Lower lobe of right lung (tissue), 2 donors: ENCODE measurements around the gene CCL3. TPM values are rescaled to one million over a fixed set of nuclear protein-coding genes. Genes with fewer than 3 reads are reported as not detected.
A peak's percentile ranks its signal among the peaks of the same experiment; 100 is the strongest.
"Not testable (repeated sequence)": the region's sequence is repeated elsewhere in the genome, so short reads cannot be mapped to it uniquely, and the experiment has no call there.

ENCODE experiments used
- ATAC-seq, 2 donors: fragments of 200-7000 bp; cut with Tn5 transposase; one replicate each; pipeline ENCODE4 v1.9.1; 2020 to 2022; ENCODE audit warnings: mild to moderate bottlenecking in 2 of 2, moderate library complexity in 2 of 2
- DNase-seq: peaks from one replicate; pipeline ENCODE4 v3.0.0-alpha.2; 2020
- H3K27ac ChIP-seq: fragments of 200-600 bp; one replicate; pipeline ENCODE4 v1.8.0; 2022
- H3K27me3 ChIP-seq: fragments of 200-600 bp; one replicate; pipeline ENCODE4 v1.8.0; 2022; ENCODE audit warnings: low read depth
- H3K36me3 ChIP-seq: fragments of 200-600 bp; one replicate; pipeline ENCODE4 v1.8.0; 2022; ENCODE audit warnings: mild to moderate bottlenecking
- H3K4me1 ChIP-seq: fragments of 200-600 bp; one replicate; pipeline ENCODE4 v1.8.0; 2022
- H3K4me3 ChIP-seq: fragments of 200-600 bp; one replicate; pipeline ENCODE4 v1.8.0; 2022; ENCODE audit warnings: mild to moderate bottlenecking
- H3K9me3 ChIP-seq: fragments of 200-600 bp; one replicate; pipeline ENCODE4 v1.8.0; 2022
- intact Hi-C: fragments of 100-400 bp; cut with DNase I; formaldehyde crosslinking; loops from one replicate; pipeline ENCODE4 v1.11.0; 2022
- total RNA-seq: library from RNA; stranded (reverse); fragmentation: NEBNext Ultra II Directional; extraction: Animal tissue kit (Norgen Biotek cat#: 25700); gene quantifications from one replicate; pipeline ENCODE4 v1.2.1, GENCODE V29; 2021
- TF ChIP-seq, protein P1 (sequence below): fragments of 200-600 bp; IDR thresholded peaks from one replicate; pipeline ENCODE4 v1.8.0; 2022; ENCODE audit warnings: antibody characterized with exemption, mild to moderate bottlenecking
- donor health status: DM: no; HTN: yes; CAD: no; lungs with severe emphysema.

The CCL3 gene
- total RNA-seq, 1 donor from 2014 or later = 8.5 TPM

- ATAC-seq (peak in 1 of 2 donors; percentile 13), DNase-seq (no peak)
- H3K27ac ChIP-seq = no peak overlapping the region
- no peaks in the 10 kb centered on the region for H3K36me3 ChIP-seq
- peaks cover 10% of the 10 kb centered on the region for H3K4me1 ChIP-seq
- H3K9me3 ChIP-seq = no peaks in the 10 kb centered on the region
- H3K27me3 ChIP-seq = no peaks in the 10 kb centered on the region
- intact Hi-C loops = no loop called here
- peak overlapping the region; percentile 14 for H3K4me3 ChIP-seq
- TF ChIP-seq, protein P1, sequence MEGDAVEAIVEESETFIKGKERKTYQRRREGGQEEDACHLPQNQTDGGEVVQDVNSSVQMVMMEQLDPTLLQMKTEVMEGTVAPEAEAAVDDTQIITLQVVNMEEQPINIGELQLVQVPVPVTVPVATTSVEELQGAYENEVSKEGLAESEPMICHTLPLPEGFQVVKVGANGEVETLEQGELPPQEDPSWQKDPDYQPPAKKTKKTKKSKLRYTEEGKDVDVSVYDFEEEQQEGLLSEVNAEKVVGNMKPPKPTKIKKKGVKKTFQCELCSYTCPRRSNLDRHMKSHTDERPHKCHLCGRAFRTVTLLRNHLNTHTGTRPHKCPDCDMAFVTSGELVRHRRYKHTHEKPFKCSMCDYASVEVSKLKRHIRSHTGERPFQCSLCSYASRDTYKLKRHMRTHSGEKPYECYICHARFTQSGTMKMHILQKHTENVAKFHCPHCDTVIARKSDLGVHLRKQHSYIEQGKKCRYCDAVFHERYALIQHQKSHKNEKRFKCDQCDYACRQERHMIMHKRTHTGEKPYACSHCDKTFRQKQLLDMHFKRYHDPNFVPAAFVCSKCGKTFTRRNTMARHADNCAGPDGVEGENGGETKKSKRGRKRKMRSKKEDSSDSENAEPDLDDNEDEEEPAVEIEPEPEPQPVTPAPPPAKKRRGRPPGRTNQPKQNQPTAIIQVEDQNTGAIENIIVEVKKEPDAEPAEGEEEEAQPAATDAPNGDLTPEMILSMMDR = no peak
These were observed 14.8 kb upstream of the CCL3 start for GRCh38 chr17:36104701-36105181.

GRCh38 chr17:36104246-36104645 is 14.3 kb upstream of the CCL3 start:
- DNase-seq, intact Hi-C loops, H3K4me3 ChIP-seq, H3K4me1 ChIP-seq, H3K9me3 ChIP-seq, H3K27ac ChIP-seq, H3K27me3 ChIP-seq, H3K36me3 ChIP-seq: not testable (repeated sequence)
- peak; percentile 21 to 26 for ATAC-seq

DNA sequence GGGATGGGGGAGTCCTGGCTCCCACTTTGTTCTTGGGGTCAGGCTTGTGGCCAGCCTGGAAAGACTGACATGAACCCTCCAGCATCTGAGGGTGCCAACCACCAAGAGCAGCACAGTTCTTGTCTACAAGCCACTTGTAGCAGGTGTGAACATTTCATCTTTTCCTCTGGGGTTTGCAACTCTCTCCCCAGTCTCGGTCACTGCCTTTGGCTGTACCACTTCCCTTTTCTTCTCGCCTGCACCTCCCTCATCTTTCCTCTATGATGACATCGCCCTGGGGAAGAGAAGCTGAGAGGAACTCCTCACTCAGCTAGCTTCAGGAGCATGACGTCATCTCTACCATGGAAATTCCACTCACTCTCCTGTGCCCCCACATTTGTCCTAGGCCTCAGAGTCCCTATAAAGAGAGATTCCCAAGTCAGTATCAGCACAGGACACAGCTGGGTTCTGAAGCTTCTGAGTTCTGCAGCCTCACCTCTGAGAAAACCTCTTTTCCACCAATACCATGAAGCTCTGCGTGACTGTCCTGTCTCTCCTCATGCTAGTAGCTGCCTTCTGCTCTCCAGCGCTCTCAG is 13.5 kb upstream of the CCL3 start, which contains the start of gene CCL4:
CCL4 (plus strand) TSS at position 427 of the 575 bp plus-strand sequence; CDS start at position 506, 79 bp downstream.
- DNase-seq, H3K27ac ChIP-seq, H3K9me3 ChIP-seq, H3K27me3 ChIP-seq, H3K36me3 ChIP-seq, H3K4me1 ChIP-seq, intact Hi-C loops: not testable (repeated sequence)
- ATAC-seq = peak; percentile 83
- H3K4me3 ChIP-seq = peak within 1 kb of the TSS; percentile 14

DNA sequence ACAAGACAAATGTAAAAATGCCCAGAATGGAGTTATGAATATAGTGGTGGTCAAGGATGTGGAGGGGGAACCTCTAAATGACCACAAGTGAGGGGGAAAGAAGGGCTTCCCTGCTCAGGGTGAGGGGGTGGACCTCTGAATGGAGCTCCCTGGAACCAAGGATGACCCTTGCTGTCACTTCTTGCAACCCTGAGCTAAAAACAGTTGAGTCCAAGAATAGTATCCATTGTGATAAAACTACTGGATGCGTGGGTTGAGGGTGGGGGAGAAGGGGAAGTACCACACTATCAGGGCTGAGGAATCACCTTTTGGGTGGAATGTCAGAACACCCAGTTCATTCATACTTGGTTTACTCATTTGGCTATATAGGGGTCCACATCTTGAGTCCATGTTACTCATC is 9.1 kb upstream of the CCL3 start:
- H3K27ac ChIP-seq, intact Hi-C loops, DNase-seq, H3K27me3 ChIP-seq, H3K9me3 ChIP-seq, H3K4me1 ChIP-seq, ATAC-seq, H3K4me3 ChIP-seq, H3K36me3 ChIP-seq: not testable (repeated sequence)

DNA sequence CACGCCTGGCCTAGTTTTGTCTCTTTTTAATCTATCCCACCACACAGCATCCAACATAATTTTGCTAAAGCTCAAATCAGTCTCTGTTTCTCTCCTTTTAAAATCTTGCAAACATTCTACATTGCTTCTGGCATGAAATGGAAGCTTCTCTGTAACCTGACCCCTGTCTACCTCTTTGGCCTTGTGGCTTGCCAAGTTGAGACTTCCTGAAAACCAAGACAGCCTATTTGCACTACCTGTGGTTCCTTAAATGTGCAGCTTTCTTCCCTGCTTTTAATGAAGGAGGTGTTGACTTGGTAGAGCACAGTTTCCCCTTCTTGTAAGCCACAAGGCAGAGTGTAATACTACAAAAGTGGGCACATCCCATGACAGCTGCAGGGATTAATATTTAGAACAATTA is 6.0 kb upstream of the CCL3 start:
- H3K4me1 ChIP-seq = no peaks in the 10 kb centered on the region
- intact Hi-C loops = no loop called here
- DNase-seq (no peak), ATAC-seq (no peak)
- no peak overlapping the region for H3K27ac ChIP-seq
- H3K27me3 ChIP-seq = no peaks in the 10 kb centered on the region
- H3K4me3 ChIP-seq = no peak overlapping the region
- TF ChIP-seq, protein P1 = no peak
- H3K36me3 ChIP-seq = no peaks in the 10 kb centered on the region
- no peaks in the 10 kb centered on the region for H3K9me3 ChIP-seq

- TF ChIP-seq, protein P1 = no peak
These were observed 4.8 kb upstream of the CCL3 start for GRCh38 chr17:36094746-36095145.

GRCh38 chr17:36094232-36094631 is 4.3 kb upstream of the CCL3 start:
- DNase-seq = no peak
- ATAC-seq = no peak
- Histone ChIP-seq H3K9me3 (no peaks in the 10 kb centered on the region), H3K4me3 (no peak overlapping the region), H3K4me1 (no peaks in the 10 kb centered on the region), H3K27me3 (no peaks in the 10 kb centered on the region), H3K36me3 (no peaks in the 10 kb centered on the region), H3K27ac (no peak overlapping the region)
- TF ChIP-seq, protein P1 = no peak
- intact Hi-C loops = no loop called here

More at GRCh38 chr17:36094746-36095145, 4.8 kb upstream of the CCL3 start:
- H3K4me1 ChIP-seq = no peaks in the 10 kb centered on the region
- H3K4me3 ChIP-seq = no peak overlapping the region
- H3K27ac ChIP-seq = no peak overlapping the region
- DNase-seq (no peak), ATAC-seq (no peak)
- no peaks in the 10 kb centered on the region for H3K27me3 ChIP-seq
- H3K36me3 ChIP-seq = no peaks in the 10 kb centered on the region
- intact Hi-C loops = no loop called here
- H3K9me3 ChIP-seq = no peaks in the 10 kb centered on the region

- intact Hi-C loops, H3K9me3 ChIP-seq, ATAC-seq, H3K4me3 ChIP-seq, DNase-seq, H3K27me3 ChIP-seq, H3K36me3 ChIP-seq, H3K27ac ChIP-seq, H3K4me1 ChIP-seq: not testable (repeated sequence)
These were observed 2.8 kb upstream of the CCL3 start for GRCh38 chr17:36092715-36093114.
